CD4-positive, alpha-beta T cell treated with Interleukin-12 subunit alpha and Interleukin-12 subunit beta, for 1 hour (primary cell): ENCODE data around the gene SEMA3G.

Experiments
- DNase-seq: peaks from one replicate; pipeline ENCODE4 v3.0.0-alpha.2; 2020

The SEMA3G gene

DNA sequence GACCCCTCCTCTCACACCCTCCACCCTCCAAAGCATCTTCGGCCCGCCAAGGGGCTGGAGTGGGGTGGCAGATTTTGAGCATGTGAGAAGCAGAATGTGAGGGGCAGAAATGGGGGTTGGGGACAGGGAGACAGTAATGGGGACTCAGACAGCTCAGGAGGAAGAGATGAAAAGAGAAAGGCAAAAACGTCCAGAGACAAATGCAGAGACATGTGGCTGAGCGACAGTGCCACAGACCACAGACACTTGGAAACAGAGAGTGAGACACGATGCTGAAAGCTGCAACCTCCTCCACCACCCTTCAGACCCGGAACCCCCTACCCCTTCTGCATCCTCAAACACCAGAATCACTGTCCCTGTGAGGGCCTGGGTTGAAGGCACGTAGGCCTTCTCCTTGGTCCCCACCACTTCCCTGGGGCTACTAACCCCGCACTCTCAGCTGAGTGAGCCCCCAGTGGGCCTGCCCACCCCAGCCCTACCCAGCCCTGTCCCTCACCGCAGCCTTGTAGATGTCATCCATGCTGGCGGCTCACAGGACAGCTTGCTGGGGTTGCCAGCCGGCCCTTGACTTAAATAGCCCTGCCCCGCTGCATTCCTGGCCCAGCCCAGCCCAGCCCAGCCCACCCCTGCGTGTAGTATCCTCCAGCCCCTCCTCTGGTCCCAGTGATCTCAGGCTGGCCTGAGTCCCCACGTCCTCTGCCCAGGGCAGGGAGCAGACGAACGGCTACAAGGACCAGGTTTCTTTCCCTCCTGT, 8.8 kb upstream of the SEMA3G start, which contains the start of gene TNNC1:
Gene TNNC1 (minus strand): TSS at position 546 of the 754 bp plus-strand sequence. CDS start 26 bp downstream, at position 520.
- no peak for DNase-seq

DNA sequence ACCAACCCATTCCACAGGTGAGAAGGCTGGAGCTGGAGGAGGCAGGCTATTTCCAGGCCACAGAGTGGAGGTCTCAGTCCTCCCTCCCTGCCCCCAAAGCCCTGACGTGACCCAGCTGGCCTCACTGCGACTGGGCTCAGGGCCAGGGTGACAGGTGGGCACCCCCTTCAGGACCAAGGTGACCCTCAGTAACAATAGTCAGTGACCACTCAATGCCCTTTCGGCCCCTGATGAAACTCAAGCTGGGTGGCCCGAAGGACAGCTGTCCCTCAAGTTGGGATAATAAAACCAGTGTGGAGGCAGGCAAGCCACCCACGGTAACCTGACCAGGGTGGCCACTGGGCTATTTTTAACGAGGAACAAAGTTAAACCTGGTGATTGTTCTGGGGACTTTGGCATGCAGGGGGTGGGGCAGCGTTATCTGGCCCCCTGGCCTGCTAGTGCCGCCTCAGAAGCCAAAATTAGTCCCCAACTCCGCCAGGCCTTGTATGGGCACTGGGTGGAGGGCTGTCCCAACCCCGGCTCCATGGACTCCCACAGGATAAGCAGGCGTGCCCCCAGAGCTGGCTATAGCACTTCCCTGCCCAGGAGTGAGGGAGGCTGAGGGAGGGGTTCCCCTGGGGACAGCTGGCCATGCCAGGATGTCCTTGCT, 7.8 kb upstream of the SEMA3G start:
- DNase-seq: no peak

GRCh38 chr3:52452126-52452525, 7.2 kb upstream of the SEMA3G start:
- DNase-seq: no peak

GRCh38 chr3:52451237-52452083, 6.6 kb upstream of the SEMA3G start:
- DNase-seq: no peak

DNA sequence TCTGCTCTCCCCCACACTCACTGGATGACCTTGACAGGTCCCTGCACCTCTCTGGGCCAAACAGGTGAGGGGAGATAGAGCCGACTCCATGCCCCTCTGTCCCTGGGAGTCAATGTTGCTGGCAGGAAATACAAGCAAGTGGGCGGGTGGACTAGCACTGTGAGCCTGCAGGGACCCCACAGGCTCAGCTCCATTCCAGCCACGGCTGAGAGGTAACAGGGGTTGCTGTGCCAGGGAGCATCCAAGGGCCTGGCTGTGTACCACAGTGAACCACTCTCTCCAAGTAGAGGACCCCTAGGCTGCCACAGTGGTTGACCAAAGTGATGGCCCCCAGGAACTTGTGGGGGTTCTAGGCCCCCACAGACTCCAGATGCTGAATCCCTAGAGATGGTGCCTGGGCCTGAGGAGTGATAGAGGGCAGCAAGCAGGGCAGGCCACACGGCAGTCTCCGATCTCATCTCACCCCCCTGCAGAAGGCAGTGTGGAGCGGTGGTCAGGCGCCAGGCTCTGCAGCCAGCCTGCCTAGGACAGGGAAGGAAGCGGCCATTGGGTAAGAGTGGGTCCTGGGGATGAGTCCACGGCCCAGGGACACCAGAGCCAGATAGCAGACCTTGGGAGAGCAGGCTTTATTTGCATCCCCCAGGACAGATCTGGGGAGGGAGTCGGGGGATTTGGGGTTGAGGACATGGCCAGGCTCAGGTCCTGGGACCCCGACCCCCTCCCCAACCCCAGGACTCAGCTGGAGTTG, 5.8 kb upstream of the SEMA3G start:
- no peak for DNase-seq

GRCh38 chr3:52447512-52448355, 2.8 kb upstream of the SEMA3G start:
- DNase-seq: no peak

DNA sequence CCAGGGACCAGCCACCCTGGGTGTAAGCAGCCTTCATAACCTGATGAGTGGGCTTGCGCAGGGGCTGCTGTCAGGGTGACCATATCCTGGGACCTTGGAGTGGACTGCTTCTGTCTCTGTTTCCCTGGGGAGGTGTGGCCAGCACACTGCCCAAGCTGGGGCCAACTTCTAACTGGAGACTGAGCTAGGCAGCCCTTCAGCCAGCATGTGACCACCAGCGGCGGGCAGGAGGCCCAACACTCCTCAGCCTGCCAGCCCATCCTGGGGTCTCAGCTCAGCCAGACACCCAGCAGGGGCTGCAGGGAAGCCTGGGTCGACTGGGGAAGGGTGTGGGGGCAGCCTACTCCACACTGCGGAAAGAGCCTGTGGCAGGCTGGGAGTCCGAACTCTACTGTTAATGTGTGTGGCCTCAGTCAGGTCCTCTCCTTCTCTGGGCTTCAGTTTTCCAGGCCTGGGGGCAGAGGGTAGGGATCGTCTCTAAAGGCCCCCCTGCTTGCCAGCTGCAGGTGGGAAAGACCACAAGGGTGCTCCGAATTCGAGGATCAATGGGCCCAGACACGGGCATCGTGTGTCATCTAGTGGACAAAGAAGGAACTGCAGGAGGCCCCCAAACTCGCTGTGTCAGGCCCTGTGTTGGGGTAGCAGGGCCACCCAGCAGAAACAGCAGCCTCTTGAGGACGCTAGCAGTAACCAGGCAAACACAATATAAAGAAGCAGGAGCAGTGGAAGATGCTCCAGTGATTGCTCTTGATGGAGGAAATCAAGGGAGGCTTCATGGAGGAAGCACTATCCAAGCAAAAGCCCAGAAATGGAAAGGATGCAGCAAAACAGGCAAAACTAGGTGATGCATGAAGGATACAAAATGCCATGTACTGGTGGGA, 2.0 kb upstream of the SEMA3G start:
- peak; percentile 82 for DNase-seq

DNA sequence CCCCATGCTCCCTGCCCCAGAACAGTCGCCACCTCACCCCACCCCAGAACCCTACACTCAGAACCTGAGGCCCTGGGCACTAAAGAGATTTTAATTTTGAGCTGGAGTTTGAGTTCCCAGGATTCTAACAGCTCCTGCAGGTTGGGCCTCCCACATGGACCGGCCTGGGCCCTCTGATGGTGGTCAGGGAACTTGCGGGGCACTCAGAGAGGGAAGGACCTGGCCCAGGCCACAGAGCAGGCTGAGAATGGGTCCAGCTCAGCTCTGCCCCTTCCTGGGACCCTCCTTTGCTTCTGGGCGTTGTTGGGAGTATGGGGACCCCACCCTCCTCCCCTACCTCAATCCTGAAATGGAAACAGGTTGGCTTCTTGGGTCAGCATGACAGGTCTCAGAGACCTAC, 1.1 kb upstream of the SEMA3G start:
- DNase-seq: no peak

GRCh38 chr3:52443791-52444687, 864 bp downstream of the SEMA3G start:
- no peak for DNase-seq

- no peak for DNase-seq
Measured at GRCh38 chr3:52443268-52443610, 1.7 kb downstream of the SEMA3G start.

GRCh38 chr3:52442409-52443267, 2.3 kb downstream of the SEMA3G start:
- no peak for DNase-seq

- no peak for DNase-seq
Measured at GRCh38 chr3:52441772-52442332, 3.1 kb downstream of the SEMA3G start.

DNA sequence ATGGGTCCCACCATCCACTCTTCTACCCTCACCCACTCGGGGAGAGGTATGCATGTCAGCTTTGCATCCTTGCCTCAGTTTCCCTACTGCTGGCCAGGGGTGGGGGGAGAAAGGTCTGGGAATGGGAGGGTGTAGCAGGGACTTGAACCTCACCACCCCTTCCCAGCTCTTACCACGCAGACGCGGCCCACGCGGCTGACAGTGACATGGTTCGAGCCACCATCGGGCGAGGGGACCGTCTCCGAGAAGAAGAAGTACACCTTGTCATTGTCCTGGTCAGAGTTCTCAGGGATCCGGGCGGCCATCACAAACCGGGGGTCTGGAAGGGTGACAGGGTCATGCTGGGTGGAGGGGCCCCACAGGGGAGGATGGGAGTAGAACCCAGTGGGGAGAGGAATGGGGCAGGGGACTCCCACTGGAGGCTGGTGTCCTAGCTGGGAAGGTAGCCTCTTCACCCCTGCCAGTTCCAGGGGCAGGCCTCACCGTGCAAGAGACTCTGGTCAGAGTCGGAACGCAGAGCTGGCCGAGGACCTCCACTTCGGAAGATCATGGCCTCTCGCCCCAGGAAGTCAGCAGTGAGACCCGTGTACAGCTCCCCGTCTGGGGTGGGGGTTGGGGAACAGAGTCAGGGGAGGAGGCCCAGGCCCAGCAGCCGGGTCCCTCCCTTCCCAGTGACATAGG, 3.7 kb downstream of the SEMA3G start:
- no peak for DNase-seq

DNA sequence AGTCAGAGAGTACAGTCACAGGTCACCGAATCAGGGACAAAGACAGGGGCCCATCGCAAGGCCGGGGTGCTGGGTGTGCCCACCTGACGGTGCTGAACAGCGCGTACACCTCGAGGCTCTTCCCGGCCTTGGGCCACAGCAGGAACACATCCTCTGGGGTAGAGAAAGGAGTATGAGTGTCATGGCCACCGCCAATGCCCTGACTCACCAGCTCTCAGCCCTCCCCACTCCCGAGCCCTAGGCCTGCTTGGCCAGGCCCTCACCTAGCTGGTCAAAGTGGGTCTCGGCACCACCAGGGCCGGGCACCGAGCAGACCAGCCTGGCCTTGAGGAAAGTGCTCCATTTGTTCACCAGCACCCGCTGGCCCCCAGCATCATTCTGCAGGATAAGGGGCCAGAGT, 4.2 kb downstream of the SEMA3G start:
- DNase-seq: no peak

DNA sequence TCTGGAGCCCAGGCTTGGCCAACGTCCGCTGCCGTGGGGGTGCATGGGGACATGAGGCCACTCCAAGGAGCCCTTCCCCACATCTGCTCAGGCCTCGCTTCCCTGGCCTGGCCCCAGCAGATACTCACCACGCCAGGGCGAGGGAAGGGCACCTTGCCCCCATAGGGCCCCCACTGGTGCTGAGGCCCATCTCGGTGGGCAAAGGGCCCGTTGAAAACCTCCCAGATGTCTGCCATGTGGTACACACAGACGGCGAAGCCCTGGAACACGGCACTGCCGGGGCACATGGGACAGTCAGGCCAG, 4.7 kb downstream of the SEMA3G start:
- DNase-seq: no peak

DNA sequence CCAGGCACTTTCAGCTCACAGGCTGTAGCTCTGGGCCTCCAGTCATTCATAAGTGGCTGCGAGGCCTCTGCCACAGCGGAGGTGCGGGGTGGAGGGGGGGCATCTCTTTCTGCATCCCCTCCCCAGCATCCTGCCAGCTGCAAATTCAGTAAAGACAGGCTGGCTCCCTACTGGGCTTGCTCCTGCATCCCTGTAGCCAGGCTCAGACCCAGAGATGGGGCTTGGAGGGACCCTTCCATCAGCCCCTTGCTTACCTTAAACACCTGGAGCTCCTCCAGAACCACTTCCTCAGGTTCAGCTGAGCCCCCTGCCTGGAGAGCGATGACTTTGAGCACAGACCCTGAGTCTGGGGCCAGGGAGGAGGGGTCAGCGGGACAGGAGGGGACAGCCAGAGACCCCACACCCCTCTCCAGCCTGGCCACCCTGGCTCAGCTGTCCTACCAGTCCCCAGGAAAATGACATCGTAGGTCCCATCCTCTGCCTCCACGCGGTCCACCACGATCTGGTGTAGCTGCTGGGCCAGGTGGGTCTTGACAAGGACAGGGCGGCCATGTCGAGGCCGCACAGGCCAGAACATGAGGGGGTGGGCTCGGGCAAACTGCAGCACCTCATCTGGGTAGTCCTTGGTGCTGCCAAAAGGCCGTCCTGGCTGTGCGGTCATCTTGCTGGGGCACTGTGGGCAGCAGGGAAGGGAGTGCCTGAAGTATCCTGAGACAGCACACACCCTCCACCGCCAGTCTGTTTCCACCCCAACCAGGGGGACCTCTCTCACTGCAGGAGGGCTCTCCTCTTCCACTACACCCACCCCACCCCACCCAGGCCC, 5.3 kb downstream of the SEMA3G start:
- no peak for DNase-seq
